Astrocyte (in vitro differentiated cells and primary cell): ENCODE measurements around the gene PDGFRB. TPM values are rescaled to one million over a fixed set of nuclear protein-coding genes. Genes with fewer than 3 reads are reported as not detected.
A peak's percentile ranks its signal among the peaks of the same experiment; 100 is the strongest.

Experiments
- DNase-seq: peaks from one replicate; pipeline ENCODE4 v3.0.0-alpha.2; 2010; ENCODE audit warnings: low read depth
- FAIRE-seq: peaks from 2 replicates; lab custom pipeline; 2011; peaks lifted over from hg19 to GRCh38; lab: Jason Lieb, UNC
- H2AFZ ChIP-seq: 2 replicates; pipeline ENCODE4 v1.6.0; 2012; ENCODE audit warnings: low read depth, low read length, inconsistent platforms
- H3K27ac ChIP-seq: 2 replicates; pipeline ENCODE4 v1.5.1; 2011; ENCODE audit warnings: low read depth, low read length, inconsistent platforms
- H3K27me3 ChIP-seq: 2 replicates; pipeline ENCODE4 v1.6.0; 2011; ENCODE audit warnings: low read length, inconsistent platforms; ENCODE audit not compliant: insufficient read depth
- H3K36me3 ChIP-seq: 2 replicates; pipeline ENCODE4 v1.5.1; 2011; ENCODE audit warnings: low read length, inconsistent platforms; ENCODE audit not compliant: insufficient read depth
- H3K4me1 ChIP-seq: 2 replicates; pipeline ENCODE4 v1.5.1; 2011; ENCODE audit warnings: low read length, inconsistent platforms; ENCODE audit not compliant: insufficient read depth
- H3K4me2 ChIP-seq: 2 replicates; pipeline ENCODE4 v1.6.0; 2012; ENCODE audit warnings: low read length, inconsistent platforms
- H3K4me3 ChIP-seq: 2 replicates; pipeline ENCODE4 v1.5.1; 2011; ENCODE audit warnings: low read depth, mild to moderate bottlenecking, low read length, inconsistent platforms; ENCODE audit not compliant: insufficient read depth
- H3K79me2 ChIP-seq: 2 replicates; pipeline ENCODE4 v1.6.0; 2012; ENCODE audit warnings: mild to moderate bottlenecking, low read length, inconsistent platforms; ENCODE audit not compliant: insufficient read depth
- H3K9ac ChIP-seq: 2 replicates; pipeline ENCODE4 v1.6.0; 2012; ENCODE audit warnings: mild to moderate bottlenecking, low read length, inconsistent platforms
- H3K9me3 ChIP-seq: 2 replicates; pipeline ENCODE4 v1.5.1; 2012; ENCODE audit warnings: low read depth, mild to moderate bottlenecking, low read length, inconsistent platforms; ENCODE audit not compliant: insufficient read depth
- H4K20me1 ChIP-seq: 2 replicates; pipeline ENCODE4 v1.6.0; 2012; ENCODE audit warnings: low read length, inconsistent platforms; ENCODE audit not compliant: insufficient read depth
- H3K27ac Mint-ChIP-seq: one replicate; pipeline ENCODE4 v1.8.0; 2021; ENCODE audit warnings: mild to moderate bottlenecking, mixed read lengths; ENCODE audit not compliant: unreplicated experiment
- H3K27me3 Mint-ChIP-seq: one replicate; pipeline ENCODE4 v1.8.0; 2021; ENCODE audit warnings: low read depth, mixed read lengths; ENCODE audit not compliant: unreplicated experiment
- H3K36me3 Mint-ChIP-seq: one replicate; pipeline ENCODE4 v1.8.0; 2021; ENCODE audit warnings: low read depth, mixed read lengths; ENCODE audit not compliant: unreplicated experiment
- H3K4me1 Mint-ChIP-seq: one replicate; pipeline ENCODE4 v1.8.0; 2021; ENCODE audit warnings: low read depth, mixed read lengths; ENCODE audit not compliant: unreplicated experiment
- H3K4me3 Mint-ChIP-seq: one replicate; pipeline ENCODE4 v1.8.0; 2021; ENCODE audit warnings: mild to moderate bottlenecking, moderate library complexity, mixed read lengths; ENCODE audit not compliant: unreplicated experiment
- H3K9me3 Mint-ChIP-seq: one replicate; pipeline ENCODE4 v1.8.0; 2021; ENCODE audit warnings: mild to moderate bottlenecking, mixed read lengths; ENCODE audit not compliant: unreplicated experiment
- CTCF ChIP-seq: IDR thresholded peaks from 2 replicates; pipeline ENCODE4 v1.5.1; 2011; ENCODE audit warnings: low read depth, mild to moderate bottlenecking, inconsistent platforms, low read length, moderate library complexity; ENCODE audit not compliant: insufficient read depth
- EZH2 ChIP-seq: IDR thresholded peaks from 2 replicates; pipeline ENCODE4 v1.6.1; 2012; ENCODE audit warnings: mild to moderate bottlenecking, low read length, inconsistent platforms; ENCODE audit not compliant: insufficient read depth
- total RNA-seq: library from RNA; stranded (reverse); gene quantifications from 2 replicates; pipeline ENCODE4 v1.2.1, GENCODE V29; 2021

PDGFRB gene
- total RNA-seq, 1 donor from 2014 or later: 78.8 TPM

- peaks cover 16% of the 10 kb centered on the region for H3K36me3 Mint-ChIP-seq
- H3K9me3 Mint-ChIP-seq: no peaks in the 10 kb centered on the region
- H3K4me2 ChIP-seq: peak overlapping the region; percentile 82
- no peak overlapping the region for H2AFZ ChIP-seq
- FAIRE-seq: no peak
- H3K27ac ChIP-seq: peak overlapping the region; percentile 99
- no peak overlapping the region for H3K4me3 ChIP-seq
- H3K79me2 ChIP-seq: peaks cover 37% of the 10 kb centered on the region
- H3K9ac ChIP-seq: peak overlapping the region; percentile 90
- H3K4me3 Mint-ChIP-seq: peak overlapping the region; percentile 34
- H3K27ac Mint-ChIP-seq: no peak overlapping the region
- no peak for DNase-seq
- H3K36me3 ChIP-seq: peaks cover 12% of the 10 kb centered on the region
- TF ChIP-seq EZH2 (no peak), CTCF (no peak)
- peaks cover 44% of the 10 kb centered on the region for H3K4me1 Mint-ChIP-seq
- no peaks in the 10 kb centered on the region for H3K27me3 Mint-ChIP-seq
- no peaks in the 10 kb centered on the region for H3K9me3 ChIP-seq
- H3K27me3 ChIP-seq: no peaks in the 10 kb centered on the region
- no peaks in the 10 kb centered on the region for H4K20me1 ChIP-seq
- peaks cover 61% of the 10 kb centered on the region for H3K4me1 ChIP-seq
Measured at GRCh38 chr5:150136305-150137167, 19.1 kb downstream of the PDGFRB start.

DNA sequence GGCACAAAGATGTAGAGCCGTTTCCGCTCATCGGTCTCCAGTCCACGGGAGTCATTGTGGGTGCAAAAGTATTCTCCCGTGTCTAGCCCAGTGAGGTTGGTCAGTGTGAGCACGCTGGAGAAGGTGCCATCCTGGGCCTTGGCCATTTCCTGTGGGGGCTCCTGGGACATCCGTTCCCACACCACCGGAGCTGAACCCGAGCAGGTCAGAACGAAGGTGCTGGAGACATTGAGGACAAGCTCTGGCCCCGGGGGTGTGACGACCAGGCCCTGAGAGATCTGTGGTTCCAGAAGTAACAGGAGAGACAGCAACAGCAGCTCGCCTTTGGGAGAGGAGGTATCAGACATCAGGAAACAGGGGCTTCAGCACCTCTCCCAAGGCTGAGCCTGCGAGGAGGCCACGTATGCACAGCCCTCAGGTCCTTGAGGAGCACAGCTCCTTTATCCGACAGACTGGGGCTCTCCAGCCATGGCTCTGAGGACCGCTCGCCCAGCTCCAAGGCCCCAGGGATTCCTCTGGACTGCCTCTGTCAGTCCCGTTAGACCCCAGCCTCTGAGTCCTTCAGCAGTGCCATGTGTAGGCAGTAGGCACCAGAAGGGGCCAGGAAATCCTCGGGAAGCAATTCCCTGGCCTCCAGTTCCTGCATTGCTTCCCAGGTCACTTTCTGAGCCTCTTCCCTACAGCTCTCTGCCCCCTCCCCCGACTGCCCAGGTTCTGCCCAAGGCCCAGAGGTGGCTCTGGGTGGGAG lies 19.9 kb downstream of the PDGFRB start:
- Histone ChIP-seq H3K36me3 (peaks cover 15% of the 10 kb centered on the region), H3K9ac (peak overlapping the region; percentile 14), H3K27me3 (no peaks in the 10 kb centered on the region), H3K4me1 (peaks cover 53% of the 10 kb centered on the region), H3K4me2 (no peak overlapping the region), H4K20me1 (no peaks in the 10 kb centered on the region), H2AFZ (no peak overlapping the region), H3K4me3 (no peak overlapping the region), H3K9me3 (no peaks in the 10 kb centered on the region), H3K27ac (no peak overlapping the region), H3K79me2 (peaks cover 28% of the 10 kb centered on the region)
- TF ChIP-seq EZH2 (no peak), CTCF (no peak)
- FAIRE-seq (no peak), DNase-seq (no peak)
- Mint-ChIP-seq H3K4me1 (peaks cover 36% of the 10 kb centered on the region), H3K36me3 (peaks cover 21% of the 10 kb centered on the region), H3K27ac (peak overlapping the region; percentile 36), H3K27me3 (no peaks in the 10 kb centered on the region), H3K4me3 (peak overlapping the region; percentile 20), H3K9me3 (no peaks in the 10 kb centered on the region)
